OCI-LY7 (cell line): ENCODE results near the gene TMEM151B.

Experiments
- CTCF ChIP-seq: fragments of 200-600 bp; sonication (generic); conservative IDR thresholded peaks from 2 replicates; pipeline ENCODE4 v1.5.1; 2014; ENCODE audit warnings: mild to moderate bottlenecking, antibody characterized with exemption, low read length, moderate library complexity, mixed read lengths
- EZH2phosphoT487 ChIP-seq: fragments of 200-600 bp; sonication (generic); IDR thresholded peaks from 2 replicates; pipeline ENCODE4 v1.6.1; 2018; ENCODE audit warnings: low read depth, borderline replicate concordance, mild to moderate bottlenecking, mixed run types, antibody characterized with exemption, low read length, moderate library complexity, mixed read lengths

GRCh38 chr6:44228031-44228430 is 42.2 kb upstream of the TMEM151B start:
- TF ChIP-seq CTCF, result no peak
- no peak for TF ChIP-seq EZH2phosphoT487
